ENCODE results near the gene SLC49A4. TPM values are rescaled to one million over a fixed set of nuclear protein-coding genes. Genes with fewer than 3 reads are reported as not detected.

SLC49A4 gene
- total RNA-seq, 4 donors from 2014 or later, result 12.2 to 21.4 (median 15.9) TPM

DNA sequence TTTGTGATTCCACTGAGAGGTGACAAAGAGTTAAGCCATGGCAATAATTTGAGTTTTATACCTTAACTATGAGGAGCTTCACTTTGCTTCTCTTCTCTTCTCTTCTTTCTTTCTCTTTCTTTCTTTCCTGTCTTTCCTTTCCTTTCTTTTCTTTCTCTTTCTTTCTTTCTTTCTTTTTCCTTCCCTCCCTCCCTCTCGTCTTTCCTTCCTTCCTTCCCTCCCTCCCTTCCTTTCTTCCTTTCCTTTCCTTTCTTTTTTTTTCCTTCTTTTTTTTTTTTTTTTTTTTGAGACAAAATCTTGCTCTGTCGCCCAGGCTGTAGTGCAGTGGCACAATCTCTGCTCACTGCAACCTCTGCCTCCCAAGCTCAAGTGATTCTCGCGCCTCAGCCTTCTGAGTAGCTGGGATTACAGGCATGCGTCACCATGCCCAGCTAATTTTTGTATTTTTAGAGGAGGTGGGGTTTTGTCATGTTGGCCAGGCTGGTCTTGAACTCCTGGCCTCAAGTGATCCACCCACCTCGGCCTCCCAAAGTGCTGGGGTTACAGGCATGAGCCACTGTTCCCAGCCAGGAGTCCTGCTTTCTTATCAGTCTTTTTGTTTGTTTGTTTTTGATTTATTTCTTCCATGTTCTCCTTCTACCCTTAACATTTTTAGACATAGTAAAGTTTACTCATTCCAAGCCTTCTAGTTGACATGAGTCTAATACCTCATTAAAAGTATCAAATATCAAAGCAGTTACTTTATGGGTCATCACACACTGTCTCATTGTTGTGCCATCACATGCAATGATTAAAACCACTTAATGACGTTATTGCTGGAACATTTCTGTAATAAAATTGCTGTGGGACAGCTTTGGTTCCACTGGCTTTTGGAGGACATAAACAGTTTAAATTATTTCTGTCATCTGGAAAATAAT lies 29.9 kb downstream of the SLC49A4 start:
- H3K36me3 ChIP-seq, result peaks cover 0 to 46% (median 0%) of the 10 kb centered on the region in 3 donors
- DNase-seq, result no peak
- no peaks in the 10 kb centered on the region for H3K4me1 ChIP-seq
- TF ChIP-seq CTCF (IDR thresholded peaks at IDR 0.05) (no peak), POLR2A (IDR thresholded peaks at IDR 0.05) (no peak)
- no peaks in the 10 kb centered on the region for H3K27me3 ChIP-seq
- no peaks in the 10 kb centered on the region for H3K9me3 ChIP-seq
- H3K27ac ChIP-seq, result no peak overlapping the region
- 90% methylated on average over 6 to 7 of the region's 7 CpGs for WGBS, 2 donors
- H3K4me3 ChIP-seq, result no peak overlapping the region
- intact Hi-C loops (cut with DNase I), result no loop called here

GRCh38 chr3:122825460-122825859 lies 30.6 kb downstream of the SLC49A4 start:
- WGBS, 2 donors, result 65 to 78% methylated on average over 4 of the region's 4 CpGs
- Histone ChIP-seq H3K27me3 (no peaks in the 10 kb centered on the region), H3K4me3 (no peak overlapping the region), H3K4me1 (no peaks in the 10 kb centered on the region), H3K27ac (no peak overlapping the region), H3K9me3 (no peaks in the 10 kb centered on the region), H3K36me3 (peaks cover 0 to 48% (median 0%) of the 10 kb centered on the region in 3 donors)
- TF ChIP-seq POLR2A (IDR thresholded peaks at IDR 0.05) (no peak), CTCF (IDR thresholded peaks at IDR 0.05) (no peak)
- DNase-seq, result no peak
- intact Hi-C loops (cut with DNase I), result no loop called here

DNA sequence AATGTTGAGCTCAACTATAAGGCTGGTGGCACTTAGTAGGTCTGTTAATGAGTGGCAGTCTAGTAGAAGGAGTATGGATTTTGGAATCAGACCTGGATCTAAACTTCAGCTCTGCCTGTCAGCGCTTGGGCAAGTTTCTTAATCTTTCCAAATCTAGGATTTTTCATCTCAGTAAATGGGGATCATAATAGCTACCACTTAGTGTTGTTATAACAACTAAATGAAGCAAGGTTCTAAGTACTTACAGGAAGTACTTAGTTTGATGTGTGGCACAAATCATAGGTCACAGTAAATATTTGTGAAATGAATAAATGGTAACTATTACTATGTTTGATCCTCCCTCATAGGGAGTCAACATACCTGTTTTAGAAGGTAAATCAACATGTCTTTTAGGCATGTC lies 31.4 kb downstream of the SLC49A4 start:
- no peak overlapping the region for H3K4me3 ChIP-seq
- intact Hi-C loops (cut with DNase I), result no loop called here
- TF ChIP-seq CTCF (IDR thresholded peaks at IDR 0.05) (no peak), POLR2A (IDR thresholded peaks at IDR 0.05) (no peak)
- no peaks in the 10 kb centered on the region for H3K27me3 ChIP-seq
- no peaks in the 10 kb centered on the region for H3K9me3 ChIP-seq
- no peaks in the 10 kb centered on the region for H3K4me1 ChIP-seq
- peaks cover 0 to 44% (median 0%) of the 10 kb centered on the region in 3 donors for H3K36me3 ChIP-seq
- no peak for DNase-seq
- no peak overlapping the region for H3K27ac ChIP-seq
- WGBS, 2 donors, result 100% methylated on average over 1 of the region's 1 CpG

GRCh38 chr3:122828281-122828680 lies 33.4 kb downstream of the SLC49A4 start:
- 85 to 86% methylated on average over 4 of the region's 4 CpGs for WGBS, 2 donors
- H3K4me3 ChIP-seq, result no peak overlapping the region
- H3K4me1 ChIP-seq, result no peaks in the 10 kb centered on the region
- H3K36me3 ChIP-seq, result peaks cover 0 to 48% (median 0%) of the 10 kb centered on the region in 3 donors
- H3K9me3 ChIP-seq, result no peaks in the 10 kb centered on the region
- no peak for DNase-seq
- H3K27me3 ChIP-seq, result no peaks in the 10 kb centered on the region
- no peak for TF ChIP-seq CTCF (IDR thresholded peaks at IDR 0.05)
- no peak for TF ChIP-seq POLR2A (IDR thresholded peaks at IDR 0.05)
- intact Hi-C loops (cut with DNase I), result no loop called here
- no peak overlapping the region for H3K27ac ChIP-seq

- H3K4me1 ChIP-seq, result no peaks in the 10 kb centered on the region
- H3K4me3 ChIP-seq, result no peak overlapping the region
- WGBS, 2 donors, result 86 to 91% methylated on average over 2 of the region's 2 CpGs
- H3K36me3 ChIP-seq, result peaks cover 0 to 30% (median 0%) of the 10 kb centered on the region in 3 donors
- H3K27me3 ChIP-seq, result no peaks in the 10 kb centered on the region
- no peak overlapping the region for H3K27ac ChIP-seq
- no peak for DNase-seq
- TF ChIP-seq CTCF (IDR thresholded peaks at IDR 0.05) (no peak), POLR2A (IDR thresholded peaks at IDR 0.05) (no peak)
- H3K9me3 ChIP-seq, result no peaks in the 10 kb centered on the region
- intact Hi-C loops (cut with DNase I), result no loop called here
Measured at GRCh38 chr3:122835590-122835989, 40.7 kb downstream of the SLC49A4 start.

Measured in esophagus squamous epithelium (tissue), 5 donors.